ENCODE data around the gene PML. TPM values are rescaled to one million over a fixed set of nuclear protein-coding genes. Genes with fewer than 3 reads are reported as not detected.
A peak's percentile ranks its signal among the peaks of the same experiment; 100 is the strongest.

PML gene
- total RNA-seq, 4 donors from 2014 or later: 55.9 to 141 (median 76.5) TPM

DNA sequence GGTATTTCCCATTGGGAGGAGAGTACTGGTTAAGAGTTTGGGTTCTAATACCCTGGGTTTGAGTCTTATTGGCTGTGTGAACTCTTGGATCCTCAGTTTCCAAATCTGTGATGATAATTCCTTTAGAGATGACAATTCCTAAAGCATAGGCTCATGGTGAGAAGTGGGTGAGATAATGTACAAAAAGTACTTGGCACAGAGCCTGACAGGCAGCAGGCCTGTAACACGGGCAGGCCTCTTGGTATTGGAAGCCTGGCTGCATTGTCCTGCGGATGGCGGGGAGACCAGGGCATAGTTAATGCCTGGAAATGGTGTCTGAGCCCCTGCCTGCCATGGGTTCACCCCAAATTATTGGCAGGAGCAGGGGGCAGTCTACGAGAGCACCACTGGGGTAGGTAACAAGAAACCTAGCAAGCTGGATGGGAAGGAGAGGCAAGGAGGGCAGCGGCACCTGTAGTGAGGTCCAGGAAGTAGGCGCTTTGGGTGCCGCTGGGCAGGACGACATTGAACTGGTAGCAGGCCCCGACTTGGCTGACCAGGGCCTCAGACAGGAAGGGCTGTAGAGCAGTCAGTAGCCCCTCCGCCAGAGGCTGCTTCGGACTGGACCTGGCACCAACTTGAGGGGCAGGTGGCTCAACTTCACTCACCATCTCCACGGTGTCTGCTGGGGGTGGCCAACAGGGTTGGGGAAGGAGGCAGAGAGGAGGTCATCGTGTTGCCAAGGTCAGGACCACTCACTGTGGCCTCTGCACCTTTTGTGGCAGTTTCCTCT, 10.1 kb upstream of the PML start:
- H3K9me3 ChIP-seq: no peaks in the 10 kb centered on the region

DNA sequence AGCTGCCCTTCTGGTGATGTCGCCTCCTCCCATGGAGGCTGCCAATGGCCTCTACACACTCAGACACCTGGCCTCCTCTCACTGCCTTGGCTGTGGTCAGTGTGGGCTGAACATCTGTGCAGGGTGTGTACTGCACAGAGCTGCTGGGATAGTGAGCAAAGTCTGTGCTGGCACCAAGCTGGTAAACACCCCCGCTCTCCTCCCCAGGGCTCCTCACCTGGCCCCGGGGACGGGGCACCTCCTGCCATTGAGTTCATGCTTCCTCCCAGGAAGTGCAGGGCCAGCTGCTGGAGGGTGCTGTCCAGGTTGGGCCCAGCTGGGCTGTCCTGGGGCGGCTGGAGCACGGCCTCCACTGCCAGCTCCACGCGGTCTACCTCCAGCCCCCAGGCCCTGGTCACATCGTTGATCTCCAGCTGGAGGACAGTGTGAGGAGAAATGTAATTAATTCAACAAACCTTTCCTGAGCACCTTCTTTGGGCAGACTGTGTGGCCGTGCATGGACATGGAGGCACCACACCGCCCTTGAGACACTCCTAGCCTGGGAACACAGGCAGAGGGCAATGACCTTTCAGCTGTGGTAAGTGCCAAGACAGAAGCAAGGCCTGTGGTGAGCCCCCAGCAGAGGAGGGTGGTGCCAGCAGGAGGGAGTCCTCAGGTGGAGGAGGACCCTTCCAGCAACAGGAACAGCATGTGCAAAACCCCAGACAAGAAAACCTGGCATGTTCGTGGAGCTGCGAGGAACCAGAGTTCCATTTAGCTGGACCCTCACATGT, 9.2 kb upstream of the PML start:
- peaks cover 39 to 94% of the 10 kb centered on the region in 2 donors for H3K4me1 ChIP-seq
- no peak for TF ChIP-seq POLR2A (IDR thresholded peaks at IDR 0.05)

More for the DNA sequence above, 10.1 kb upstream of the PML start:
- WGBS, 2 donors: 74 to 86% methylated on average over 13 of the region's 13 CpGs
- no peaks in the 10 kb centered on the region for H3K36me3 ChIP-seq
- intact Hi-C loops (cut with DNase I): no loop called here
- H3K27ac ChIP-seq: peak overlapping the region; percentile 85 to 96 (median 93)
- TF ChIP-seq POLR2A (IDR thresholded peaks at IDR 0.05): no peak
- TF ChIP-seq, protein P1, sequence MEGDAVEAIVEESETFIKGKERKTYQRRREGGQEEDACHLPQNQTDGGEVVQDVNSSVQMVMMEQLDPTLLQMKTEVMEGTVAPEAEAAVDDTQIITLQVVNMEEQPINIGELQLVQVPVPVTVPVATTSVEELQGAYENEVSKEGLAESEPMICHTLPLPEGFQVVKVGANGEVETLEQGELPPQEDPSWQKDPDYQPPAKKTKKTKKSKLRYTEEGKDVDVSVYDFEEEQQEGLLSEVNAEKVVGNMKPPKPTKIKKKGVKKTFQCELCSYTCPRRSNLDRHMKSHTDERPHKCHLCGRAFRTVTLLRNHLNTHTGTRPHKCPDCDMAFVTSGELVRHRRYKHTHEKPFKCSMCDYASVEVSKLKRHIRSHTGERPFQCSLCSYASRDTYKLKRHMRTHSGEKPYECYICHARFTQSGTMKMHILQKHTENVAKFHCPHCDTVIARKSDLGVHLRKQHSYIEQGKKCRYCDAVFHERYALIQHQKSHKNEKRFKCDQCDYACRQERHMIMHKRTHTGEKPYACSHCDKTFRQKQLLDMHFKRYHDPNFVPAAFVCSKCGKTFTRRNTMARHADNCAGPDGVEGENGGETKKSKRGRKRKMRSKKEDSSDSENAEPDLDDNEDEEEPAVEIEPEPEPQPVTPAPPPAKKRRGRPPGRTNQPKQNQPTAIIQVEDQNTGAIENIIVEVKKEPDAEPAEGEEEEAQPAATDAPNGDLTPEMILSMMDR (IDR thresholded peaks at IDR 0.05): no peak
- peaks cover 37 to 85% of the 10 kb centered on the region in 2 donors for H3K4me1 ChIP-seq
- no peak for DNase-seq
- no peak overlapping the region for H3K4me3 ChIP-seq (replicated peaks in 1 of 3)
- H3K27me3 ChIP-seq: no peaks in the 10 kb centered on the region

DNA sequence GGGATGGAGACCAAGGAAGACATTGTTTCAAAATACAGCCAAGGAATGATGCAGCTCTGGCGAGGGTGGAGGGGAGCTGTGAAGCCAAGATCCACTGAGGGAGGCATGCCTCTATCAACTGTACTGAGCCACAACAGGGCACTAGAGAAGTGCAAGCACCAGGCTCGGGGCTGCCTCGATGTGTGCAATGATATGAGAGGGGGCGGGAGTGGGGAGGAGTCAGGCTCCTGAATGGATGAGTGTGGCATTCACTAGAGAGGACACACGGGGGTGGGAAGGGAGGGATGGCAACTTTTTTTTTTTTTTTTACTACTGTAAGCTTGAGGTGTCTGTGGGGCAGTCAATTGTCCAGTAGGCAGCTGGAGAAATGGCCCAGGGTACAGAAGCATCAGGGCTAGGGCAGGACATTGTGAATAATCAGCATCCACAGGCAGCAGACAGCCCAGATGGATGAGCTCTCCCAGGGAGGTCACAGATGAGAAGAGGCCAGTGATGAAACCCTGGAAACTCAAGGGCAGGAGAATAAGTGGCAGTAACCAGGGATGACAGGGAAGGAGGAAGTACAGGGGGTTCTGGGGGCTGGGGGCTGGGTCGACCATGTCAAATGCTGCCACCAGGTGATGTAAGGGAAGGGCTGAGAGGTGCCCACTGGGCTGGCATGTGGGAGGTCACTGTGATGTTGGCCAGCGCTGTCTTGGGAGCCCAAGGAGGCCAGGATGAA, 8.3 kb upstream of the PML start:
- H3K27ac ChIP-seq: peak overlapping the region in 2 of 3 donors; percentile 85 to 93
- intact Hi-C loops (cut with DNase I): no loop called here
- no peak for DNase-seq
- H3K9me3 ChIP-seq: no peaks in the 10 kb centered on the region
- no peak for TF ChIP-seq POLR2A (IDR thresholded peaks at IDR 0.05)
- TF ChIP-seq, protein P1 (IDR thresholded peaks at IDR 0.05): no peak
- no peaks in the 10 kb centered on the region for H3K36me3 ChIP-seq
- no peak overlapping the region for H3K4me3 ChIP-seq (replicated peaks in 1 of 3)
- peaks cover 48 to 98% of the 10 kb centered on the region in 2 donors for H3K4me1 ChIP-seq
- H3K27me3 ChIP-seq: no peaks in the 10 kb centered on the region
- 59% methylated on average over 7 of the region's 7 CpGs for WGBS, 2 donors

More for the DNA sequence above, 9.2 kb upstream of the PML start:
- 86% methylated on average over 7 to 9 of the region's 13 CpGs for WGBS, 2 donors
- peak overlapping the region; percentile 46 to 93 (median 85) for H3K27ac ChIP-seq
- no peak overlapping the region for H3K4me3 ChIP-seq (replicated peaks in 1 of 3)
- intact Hi-C loops (cut with DNase I): no loop called here
- no peaks in the 10 kb centered on the region for H3K9me3 ChIP-seq
- DNase-seq: no peak
- no peaks in the 10 kb centered on the region for H3K36me3 ChIP-seq
- H3K27me3 ChIP-seq: no peaks in the 10 kb centered on the region

DNA sequence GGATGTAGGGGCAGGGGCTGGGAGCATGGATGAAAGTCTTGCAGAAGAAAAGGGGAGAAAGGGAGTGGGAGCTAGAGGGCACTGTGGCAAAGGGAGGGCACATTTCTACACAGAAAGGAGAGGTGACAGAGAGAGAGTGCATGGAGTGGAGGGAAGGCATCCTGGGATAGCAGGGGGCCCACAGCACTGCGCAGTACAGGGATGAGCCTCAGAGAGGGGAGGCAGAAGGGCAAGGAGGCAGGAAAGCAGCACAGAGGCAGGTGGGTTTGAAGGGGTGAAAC, 7.8 kb upstream of the PML start:
- Histone ChIP-seq H3K27ac (peak overlapping the region in 2 of 3 donors; percentile 85 to 93), H3K36me3 (no peaks in the 10 kb centered on the region), H3K4me1 (peaks cover 49 to 97% of the 10 kb centered on the region in 2 donors), H3K9me3 (no peaks in the 10 kb centered on the region), H3K4me3 (replicated peaks in 1 of 3) (no peak overlapping the region), H3K27me3 (no peaks in the 10 kb centered on the region)
- 97% methylated on average over 1 of the region's 1 CpG for whole genome bisulfite sequencing, 2 donors
- intact Hi-C loops (cut with DNase I): no loop called here
- no peak for TF ChIP-seq POLR2A (IDR thresholded peaks at IDR 0.05)
- TF ChIP-seq, protein P1 (IDR thresholded peaks at IDR 0.05): no peak
- no peak for DNase-seq

DNA sequence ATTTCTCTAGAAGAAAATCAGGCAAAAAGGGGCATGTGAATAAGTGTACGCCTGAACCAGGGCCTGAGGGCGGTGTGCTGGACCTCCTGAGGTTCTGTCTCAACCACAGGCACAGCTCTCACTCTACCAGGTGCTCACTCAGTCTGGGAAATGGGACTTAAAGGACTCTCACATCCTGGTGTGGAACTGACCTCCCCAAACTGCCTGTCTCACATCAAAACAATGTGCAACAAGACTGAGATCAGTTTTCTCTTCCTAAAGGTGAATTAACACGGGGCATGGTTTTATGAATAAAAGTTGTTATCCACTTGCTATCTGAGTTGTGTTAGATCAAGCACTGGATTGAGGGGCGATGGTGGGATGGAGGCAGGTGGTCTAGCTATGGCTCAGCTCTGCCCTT, 7.3 kb upstream of the PML start:
- no peaks in the 10 kb centered on the region for H3K36me3 ChIP-seq
- H3K4me1 ChIP-seq: peaks cover 45 to 92% of the 10 kb centered on the region in 2 donors
- no peak overlapping the region for H3K4me3 ChIP-seq (replicated peaks in 1 of 3)
- WGBS, 2 donors: 84 to 92% methylated on average over 4 of the region's 4 CpGs
- no peak for DNase-seq
- H3K9me3 ChIP-seq: no peaks in the 10 kb centered on the region
- intact Hi-C loops (cut with DNase I): no loop called here
- peak overlapping the region in 2 of 3 donors; percentile 85 to 93 for H3K27ac ChIP-seq
- TF ChIP-seq POLR2A (IDR thresholded peaks at IDR 0.05): no peak
- TF ChIP-seq, protein P1 (IDR thresholded peaks at IDR 0.05): no peak
- H3K27me3 ChIP-seq: no peaks in the 10 kb centered on the region
